T-helper 1 cell (primary cell): ENCODE data around the gene SKOR2.

Source experiments
- DNase-seq, 5 donors: peaks; one replicate each; pipeline ENCODE4 v3.0.0-alpha.2; 2012 to 2020

SKOR2 gene

DNA sequence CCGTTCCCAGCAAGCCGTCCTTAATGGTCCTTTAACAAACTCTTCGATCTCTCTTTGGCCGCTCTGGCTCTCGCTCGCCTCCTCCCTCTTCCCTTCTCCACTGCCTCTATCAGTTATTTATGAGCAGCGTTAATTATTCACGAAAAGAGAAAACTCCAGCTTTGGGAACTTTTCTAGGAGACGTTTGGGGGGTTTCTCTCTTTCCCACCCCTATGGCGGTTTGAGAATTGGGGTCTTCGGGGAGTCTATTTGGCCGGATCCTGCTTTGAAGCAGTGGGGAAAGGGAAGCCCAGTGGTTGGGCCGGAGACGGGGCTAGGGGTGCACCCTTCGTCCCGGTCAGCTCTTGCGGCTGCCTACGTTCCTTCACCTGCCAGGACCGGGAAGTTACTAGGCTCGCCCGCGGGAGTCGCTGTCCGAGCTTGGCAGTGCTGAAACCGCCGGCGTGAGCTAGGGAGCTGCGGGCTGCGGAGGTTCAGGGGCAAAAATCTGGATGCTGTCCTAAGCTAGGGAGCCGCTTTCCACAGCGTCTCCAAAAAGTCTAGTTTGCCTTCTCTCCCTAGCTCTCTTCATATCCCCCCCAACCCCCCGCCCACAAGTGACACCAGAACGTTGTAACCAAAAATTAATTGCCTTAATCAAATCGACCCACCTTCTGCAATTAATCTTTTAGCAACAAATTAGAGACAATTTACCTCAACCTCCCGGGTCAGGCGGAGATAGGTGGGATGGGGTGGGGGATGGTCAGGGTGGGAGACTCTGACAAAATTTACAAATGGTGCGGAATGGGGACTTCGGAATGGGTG, 8.9 kb upstream of the SKOR2 start:
- peak in 1 of 5 donors; percentile 7 for DNase-seq

GRCh38 chr18:47254341-47254939, 3.0 kb upstream of the SKOR2 start:
- no peak for DNase-seq

- no peak for DNase-seq
Observed at GRCh38 chr18:47253101-47253654, 1.7 kb upstream of the SKOR2 start.

DNA sequence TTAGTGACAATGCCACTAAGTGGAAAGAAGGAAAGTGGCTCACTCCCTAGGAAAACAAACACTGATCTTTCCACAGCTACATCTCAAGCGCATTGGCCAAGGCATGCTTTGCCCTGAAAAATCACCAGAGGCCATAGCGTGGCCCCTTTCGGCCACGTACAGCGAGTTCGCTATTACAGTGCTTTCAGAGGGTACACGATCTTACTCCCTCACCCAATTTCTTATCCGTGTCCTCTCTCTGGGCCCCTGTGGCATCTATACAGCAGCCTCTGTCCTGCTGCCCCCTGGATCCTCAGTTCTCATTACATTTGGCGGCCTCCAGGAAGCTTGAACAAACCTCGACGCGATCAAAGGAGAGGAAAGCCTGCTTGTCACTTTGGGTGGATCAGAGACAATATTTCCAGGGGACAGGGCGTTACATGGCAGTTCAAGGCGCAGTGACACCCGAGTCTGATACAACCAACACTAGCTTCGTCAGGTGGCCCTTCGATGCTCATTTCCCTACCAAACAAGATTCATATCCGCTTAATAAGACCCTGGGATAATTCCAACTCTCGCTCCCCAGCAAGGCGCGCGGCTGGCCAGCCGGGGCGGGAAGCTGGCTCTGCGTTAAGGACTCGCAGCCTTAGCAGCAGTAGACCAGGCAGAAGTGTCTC, 941 bp downstream of the SKOR2 start:
- no peak for DNase-seq

DNA sequence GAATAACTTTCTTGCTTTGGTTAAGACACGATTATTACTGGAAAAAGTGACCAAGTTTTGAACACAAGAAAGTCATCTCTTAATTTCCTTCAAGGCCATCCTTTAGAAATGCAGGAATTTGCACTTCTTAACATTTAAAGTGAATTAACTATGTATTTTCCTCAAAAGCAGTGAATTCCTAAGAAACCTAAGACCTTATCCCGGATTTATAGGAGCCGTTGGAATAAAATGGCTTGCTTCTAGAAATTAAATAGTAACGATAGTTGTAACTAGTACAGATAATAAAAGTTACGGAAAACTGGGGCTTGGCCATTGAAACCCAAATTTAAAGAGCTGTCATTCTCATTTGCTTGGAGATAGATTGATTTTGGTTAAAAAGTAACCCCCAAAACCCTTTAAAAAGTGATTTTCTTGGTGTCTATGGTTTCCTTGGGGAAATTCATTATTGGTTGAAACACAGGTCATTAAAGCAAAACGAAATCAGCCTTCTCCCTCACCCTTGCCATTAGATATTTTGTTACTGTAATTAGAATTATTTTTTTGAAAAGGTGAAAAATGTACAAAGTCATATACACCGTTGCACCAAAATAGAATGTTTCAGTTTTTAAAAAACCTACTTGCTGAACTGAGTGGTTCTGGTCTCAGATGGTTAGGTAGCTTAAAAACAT, 2.0 kb downstream of the SKOR2 start:
- DNase-seq, result no peak

DNA sequence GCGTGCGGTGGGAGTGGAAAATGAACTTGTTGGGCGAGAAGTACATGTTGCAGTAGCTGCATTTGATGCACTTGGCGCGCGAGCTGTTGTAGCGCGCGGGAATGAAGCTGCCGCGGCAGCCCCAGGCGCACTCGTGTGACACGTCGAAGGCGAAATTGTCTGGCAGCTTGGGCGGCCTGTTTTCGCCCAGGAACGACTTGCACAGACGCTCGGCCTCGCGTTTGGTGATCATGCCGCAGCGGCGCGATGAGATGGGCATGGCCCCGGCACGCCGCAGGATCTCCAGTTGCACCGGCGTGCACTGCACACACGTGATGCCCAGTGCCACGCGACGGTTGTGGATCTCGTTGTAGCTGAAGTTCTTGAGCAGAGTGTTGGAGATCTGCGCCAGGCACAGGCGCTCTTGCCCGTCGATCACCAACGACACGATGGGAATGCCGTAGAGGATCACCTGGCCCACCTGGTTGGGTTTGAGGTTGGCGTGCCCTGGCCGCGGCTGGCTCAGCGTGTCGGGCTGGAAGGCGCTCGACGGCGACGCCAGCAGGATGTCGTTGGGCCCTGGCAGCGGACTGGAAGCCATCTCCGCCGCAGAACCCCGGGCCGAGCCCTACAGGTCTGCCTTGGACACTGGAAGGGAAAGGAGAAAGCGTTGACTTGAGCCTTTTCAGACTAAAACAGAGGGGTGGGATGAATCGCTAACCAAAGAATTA, 2.7 kb downstream of the SKOR2 start:
- DNase-seq, result no peak

- DNase-seq, result no peak
Observed at GRCh38 chr18:47248115-47248603, 3.3 kb downstream of the SKOR2 start.

- DNase-seq, result no peak
Observed at GRCh38 chr18:47247416-47248114, 3.9 kb downstream of the SKOR2 start.

- DNase-seq, result no peak
Observed at GRCh38 chr18:47247036-47247415, 4.4 kb downstream of the SKOR2 start.

GRCh38 chr18:47246027-47246971, 5.2 kb downstream of the SKOR2 start:
- DNase-seq, result no peak

DNA sequence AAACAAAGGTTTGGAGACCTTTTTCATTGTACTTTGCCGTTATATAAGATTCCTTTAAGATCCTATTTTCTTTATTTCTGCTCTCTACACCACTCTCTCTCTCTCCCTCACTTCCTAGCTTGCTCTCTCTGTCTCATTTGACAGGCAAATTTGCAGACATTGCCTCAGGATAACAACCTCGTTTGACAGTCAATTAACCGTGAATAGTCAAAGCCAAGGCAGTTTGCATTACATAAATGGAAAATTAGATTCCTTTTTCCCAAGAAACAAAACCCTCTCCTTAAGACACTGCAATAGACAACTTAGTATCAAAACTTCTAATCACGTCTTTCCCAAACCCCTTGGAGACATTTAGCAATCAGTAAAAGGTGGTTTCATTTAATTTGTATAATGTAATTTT, 7.4 kb downstream of the SKOR2 start:
- DNase-seq, result no peak

DNA sequence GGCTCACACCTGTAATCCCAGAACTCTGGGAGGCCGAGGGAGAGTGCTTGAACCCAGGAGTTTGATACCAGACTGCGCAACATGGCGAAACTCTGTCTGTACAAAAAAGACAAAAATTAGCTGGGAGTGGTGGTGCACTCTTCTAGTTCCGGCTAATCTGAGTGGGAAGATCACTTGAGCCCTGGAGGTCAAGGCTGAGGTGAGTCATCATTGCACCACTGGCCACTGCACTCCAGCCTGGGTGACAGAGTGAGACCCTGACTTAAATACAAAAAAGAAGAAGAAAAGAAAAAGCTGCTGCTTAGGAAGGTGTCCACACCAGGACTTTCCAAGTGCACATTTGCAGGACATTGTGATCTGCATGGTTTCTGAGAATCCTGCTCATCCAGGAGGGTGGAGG, 16.4 kb downstream of the SKOR2 start:
- no peak for DNase-seq

DNA sequence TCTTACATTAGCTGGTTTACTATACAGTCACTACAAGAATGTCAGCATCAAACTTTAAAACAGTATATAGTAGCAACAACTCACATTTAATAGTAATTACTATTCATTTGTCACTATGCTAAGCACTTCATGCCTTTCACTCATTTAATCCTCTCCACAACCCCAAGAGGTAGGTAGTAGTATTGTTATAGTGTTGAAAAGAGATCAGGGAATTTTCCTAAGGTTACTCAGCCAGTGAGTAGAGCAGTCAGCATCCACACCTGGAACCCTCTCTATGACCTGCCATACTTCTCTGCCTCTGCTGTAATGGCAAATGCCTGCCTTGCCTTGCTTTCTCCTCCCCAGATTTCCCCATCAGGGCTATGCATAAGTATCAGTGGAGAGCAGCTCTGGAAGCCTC, 24.8 kb downstream of the SKOR2 start:
- no peak for DNase-seq

- DNase-seq, result peak in 1 of 5 donors; percentile 18
Observed at GRCh38 chr18:47215554-47216138, 35.8 kb downstream of the SKOR2 start.

GRCh38 chr18:47209171-47209570, 42.3 kb downstream of the SKOR2 start:
- DNase-seq, result no peak

DNA sequence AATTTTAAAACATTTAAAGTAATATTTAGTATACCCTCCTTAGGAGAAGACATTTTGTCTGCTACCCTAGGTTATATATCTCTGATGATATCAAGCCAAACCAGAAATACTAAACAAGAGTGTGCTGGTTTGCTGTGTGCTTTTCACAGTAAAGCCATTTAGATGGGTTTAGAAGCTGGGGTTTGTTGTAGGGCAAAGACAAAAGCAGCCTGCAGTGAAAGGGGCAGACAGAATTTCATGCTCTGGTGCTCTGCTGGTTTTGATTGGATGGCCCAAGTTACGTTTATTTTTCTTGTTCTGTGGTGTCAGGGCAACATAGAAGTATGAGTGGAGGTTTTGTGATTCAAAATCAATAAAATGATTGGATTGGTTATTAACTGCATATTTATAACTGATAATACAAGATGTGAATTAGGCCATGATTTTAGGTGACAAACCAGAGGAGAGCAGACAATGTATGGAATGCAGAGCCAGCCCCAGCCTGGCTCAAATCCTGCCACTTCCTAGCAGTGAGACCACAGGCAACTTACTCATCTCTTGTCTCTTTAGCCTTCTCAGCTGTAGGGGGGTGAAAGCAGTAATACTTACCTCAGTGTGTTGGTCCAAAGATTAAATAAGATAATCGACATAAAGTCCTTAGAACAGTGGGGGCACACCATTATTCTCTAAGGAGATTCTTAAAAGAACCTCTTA, 44.4 kb downstream of the SKOR2 start:
- DNase-seq, result no peak

- DNase-seq, result peak in 3 of 5 donors; percentile 4 to 27 (median 20)
Observed at GRCh38 chr18:47204908-47205522, 46.4 kb downstream of the SKOR2 start.

- no peak for DNase-seq
Observed at GRCh38 chr18:47203626-47204464, 47.6 kb downstream of the SKOR2 start.
